HG03025 (cell line): ENCODE data around the gene SIL1.

ENCODE experiments used
- ATAC-seq: cut with Tn5 transposase; IDR thresholded peaks from one replicate; pipeline ENCODE4 v1.9.1; 2021; ENCODE audit warnings: mild to moderate bottlenecking, moderate library complexity; ENCODE audit not compliant: unreplicated experiment, low FRiP score

The SIL1 gene

GRCh38 chr5:138966236-138966985 lies 231.8 kb downstream of the SIL1 start:
- no peak for ATAC-seq

- ATAC-seq = no peak
Measured at GRCh38 chr5:138965626-138966025, 232.5 kb downstream of the SIL1 start.

- ATAC-seq = no peak
Measured at GRCh38 chr5:138964647-138965201, 233.4 kb downstream of the SIL1 start.

GRCh38 chr5:138963763-138964371 lies 234.3 kb downstream of the SIL1 start:
- ATAC-seq = no peak

GRCh38 chr5:138962614-138963370 lies 235.4 kb downstream of the SIL1 start:
- no peak for ATAC-seq

GRCh38 chr5:138961729-138962128 lies 236.4 kb downstream of the SIL1 start:
- ATAC-seq = no peak

- ATAC-seq = no peak
Measured at GRCh38 chr5:138961221-138961620, 236.9 kb downstream of the SIL1 start.

- ATAC-seq = no peak
Measured at GRCh38 chr5:138960145-138960692, 237.9 kb downstream of the SIL1 start.

GRCh38 chr5:138956801-138957200 lies 241.4 kb downstream of the SIL1 start:
- no peak for ATAC-seq

- ATAC-seq = no peak
Measured at GRCh38 chr5:138955671-138956295, 242.4 kb downstream of the SIL1 start.

GRCh38 chr5:138955013-138955660 lies 243.0 kb downstream of the SIL1 start:
- no peak for ATAC-seq

- ATAC-seq = no peak
Measured at GRCh38 chr5:138954257-138955012, 243.7 kb downstream of the SIL1 start.

GRCh38 chr5:138953387-138954256 lies 244.5 kb downstream of the SIL1 start:
- no peak for ATAC-seq

GRCh38 chr5:138952962-138953361 lies 245.2 kb downstream of the SIL1 start:
- no peak for ATAC-seq

GRCh38 chr5:138951986-138952735 lies 246.0 kb downstream of the SIL1 start:
- ATAC-seq = no peak

- no peak for ATAC-seq
Measured at GRCh38 chr5:138951091-138951985, 246.8 kb downstream of the SIL1 start.
